Mucosa of stomach (tissue), 1 donor: Measurements from ENCODE around the gene TSPEAR.

ENCODE experiments used
- H3K27me3 ChIP-seq: one replicate; pipeline ENCODE4 v1.7.0; 2013; ENCODE audit warnings: mild to moderate bottlenecking, low read length; ENCODE audit not compliant: control insufficient read depth, insufficient read depth
- H3K36me3 ChIP-seq: one replicate; pipeline ENCODE4 v1.7.0; 2013; ENCODE audit warnings: low read length; ENCODE audit not compliant: control insufficient read depth, insufficient read depth
- H3K4me1 ChIP-seq: one replicate; pipeline ENCODE4 v1.7.0; 2013; ENCODE audit warnings: mild to moderate bottlenecking, low read length; ENCODE audit not compliant: control insufficient read depth, insufficient read depth
- H3K4me3 ChIP-seq: one replicate; pipeline ENCODE4 v1.7.0; 2013; ENCODE audit warnings: low read length
- H3K9ac ChIP-seq: one replicate; pipeline ENCODE4 v1.7.0; 2013; ENCODE audit warnings: mild to moderate bottlenecking, low read length, moderate library complexity
- H3K9me3 ChIP-seq: one replicate; pipeline ENCODE4 v1.7.0; 2013; ENCODE audit warnings: mild to moderate bottlenecking, low read length, moderate library complexity; ENCODE audit not compliant: control insufficient read depth
- donor health status: Pancreatic carcinoma.

TSPEAR gene

DNA sequence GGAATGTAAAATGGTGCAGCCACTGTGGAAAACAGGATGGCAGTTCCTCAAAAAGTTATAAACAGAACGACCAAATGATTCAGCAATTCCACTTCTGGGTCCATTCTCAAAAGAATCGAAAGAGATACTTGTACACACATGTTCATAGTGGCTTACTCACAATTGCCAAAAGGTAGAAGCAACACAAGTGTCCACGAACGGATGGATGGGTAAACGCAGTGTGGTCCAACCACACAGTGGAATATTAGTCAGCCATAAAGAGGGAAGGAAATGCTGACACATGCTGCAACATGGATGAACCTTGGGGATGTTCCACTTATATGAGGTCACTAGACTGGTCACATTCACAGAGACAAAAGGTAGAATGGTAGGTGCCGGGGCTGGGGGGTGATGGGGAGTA, 176.7 kb downstream of the TSPEAR start:
- no peaks in the 10 kb centered on the region for H3K9me3 ChIP-seq
- no peaks in the 10 kb centered on the region for H3K36me3 ChIP-seq
- no peak overlapping the region for H3K9ac ChIP-seq
- H3K4me1 ChIP-seq, result no peaks in the 10 kb centered on the region
- no peak overlapping the region for H3K4me3 ChIP-seq
- H3K27me3 ChIP-seq, result no peaks in the 10 kb centered on the region

DNA sequence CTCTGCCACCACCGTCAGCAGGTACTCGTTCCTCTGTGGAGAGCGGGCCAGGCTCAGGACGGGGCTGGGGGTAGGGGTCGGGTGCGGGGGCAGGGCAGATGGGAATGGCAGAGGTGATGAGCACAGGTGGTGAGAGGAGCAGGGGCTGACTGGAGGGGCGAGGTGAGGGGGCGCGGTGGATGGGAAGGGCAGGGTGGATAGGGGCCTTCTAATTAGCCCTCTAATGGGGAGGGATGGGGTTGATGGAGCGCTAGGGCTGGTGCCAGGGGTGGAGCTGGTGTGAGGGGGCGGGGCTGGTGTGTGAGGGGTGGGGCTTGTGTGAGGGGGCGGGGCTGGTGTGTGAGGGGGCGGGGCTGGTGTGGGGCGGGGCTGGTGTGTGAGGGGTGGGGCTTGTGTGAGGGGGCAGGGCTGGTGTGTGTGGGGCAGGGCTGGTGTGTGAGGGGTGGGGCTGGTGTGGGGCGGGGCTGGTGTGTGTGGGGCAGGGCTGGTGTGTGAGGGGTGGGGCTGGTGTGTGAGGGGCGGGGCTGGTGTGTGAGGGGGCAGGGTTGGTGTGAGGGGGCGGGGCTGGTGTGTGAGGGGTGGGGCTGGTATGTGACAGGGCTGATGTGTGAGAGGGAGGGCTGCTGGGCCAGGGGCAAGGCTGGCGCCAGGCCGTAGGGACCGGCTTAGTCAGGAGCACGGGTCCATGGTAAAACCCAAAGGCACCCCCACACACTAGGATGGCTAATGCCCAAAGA, 177.3 kb downstream of the TSPEAR start:
- Histone ChIP-seq H3K9me3 (no peaks in the 10 kb centered on the region), H3K4me1 (no peaks in the 10 kb centered on the region), H3K9ac (no peak overlapping the region), H3K4me3 (no peak overlapping the region), H3K27me3 (no peaks in the 10 kb centered on the region), H3K36me3 (no peaks in the 10 kb centered on the region)

DNA sequence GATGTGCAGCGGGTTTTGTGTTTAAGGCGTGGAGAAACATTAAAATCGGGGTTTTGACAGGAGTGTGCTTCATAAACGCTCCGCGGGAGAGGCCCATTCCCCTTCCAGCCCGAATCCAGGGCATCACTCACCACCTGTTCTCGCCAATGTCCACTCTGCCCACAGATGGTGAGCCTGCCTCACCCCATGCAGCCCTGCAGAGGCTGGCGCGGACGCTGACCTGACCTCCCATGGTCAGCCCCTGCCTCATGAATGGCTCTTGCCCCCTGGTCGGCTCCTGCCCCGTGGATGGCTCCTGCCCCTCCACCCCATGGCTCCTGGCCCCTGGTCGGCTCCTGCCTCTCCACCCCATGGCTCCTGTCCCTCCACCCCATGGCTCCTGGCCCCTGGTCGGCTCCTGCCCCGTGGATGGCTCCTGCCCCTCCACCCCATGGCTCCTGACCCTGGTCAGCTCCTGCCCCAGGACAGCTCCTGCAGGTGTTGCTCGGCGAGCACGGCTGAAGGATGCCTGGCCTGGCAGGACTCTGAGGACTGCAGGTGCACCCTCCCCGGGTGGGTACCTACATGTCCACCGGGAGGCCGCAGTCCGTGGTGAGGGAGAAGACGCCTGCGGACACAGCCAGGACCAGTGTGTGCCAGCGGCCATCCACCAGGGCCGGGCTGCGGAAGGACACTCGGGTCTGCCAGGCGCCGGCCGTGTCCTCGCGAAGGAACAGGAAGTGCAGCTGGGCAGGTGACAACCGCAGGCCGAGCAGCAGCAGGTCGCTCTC, 178.1 kb downstream of the TSPEAR start:
- Histone ChIP-seq H3K36me3 (no peaks in the 10 kb centered on the region), H3K4me3 (no peak overlapping the region), H3K4me1 (no peaks in the 10 kb centered on the region), H3K9ac (no peak overlapping the region), H3K27me3 (no peaks in the 10 kb centered on the region), H3K9me3 (no peaks in the 10 kb centered on the region)

DNA sequence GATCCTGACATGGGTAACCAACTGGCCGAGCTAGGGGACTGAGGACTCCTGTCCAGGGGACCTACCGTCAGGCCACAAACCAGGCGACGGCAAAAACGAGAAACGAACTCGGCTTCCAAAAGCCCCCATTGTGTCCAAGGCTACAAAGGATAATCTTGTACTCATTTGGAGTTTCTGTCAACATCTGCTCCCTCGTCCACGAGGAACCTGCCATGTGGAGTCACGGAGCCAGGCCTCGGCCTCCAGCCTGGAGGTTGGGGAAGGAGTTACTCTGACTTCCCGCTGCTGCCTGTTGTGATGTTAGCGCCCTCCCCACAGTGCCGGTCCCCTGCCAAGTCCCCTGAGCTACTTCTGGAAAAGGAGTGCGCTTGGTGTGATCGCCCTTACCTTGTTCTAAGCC, 178.7 kb downstream of the TSPEAR start:
- no peak overlapping the region for H3K4me3 ChIP-seq
- H3K4me1 ChIP-seq, result no peaks in the 10 kb centered on the region
- no peaks in the 10 kb centered on the region for H3K27me3 ChIP-seq
- H3K36me3 ChIP-seq, result no peaks in the 10 kb centered on the region
- no peaks in the 10 kb centered on the region for H3K9me3 ChIP-seq
- H3K9ac ChIP-seq, result no peak overlapping the region

DNA sequence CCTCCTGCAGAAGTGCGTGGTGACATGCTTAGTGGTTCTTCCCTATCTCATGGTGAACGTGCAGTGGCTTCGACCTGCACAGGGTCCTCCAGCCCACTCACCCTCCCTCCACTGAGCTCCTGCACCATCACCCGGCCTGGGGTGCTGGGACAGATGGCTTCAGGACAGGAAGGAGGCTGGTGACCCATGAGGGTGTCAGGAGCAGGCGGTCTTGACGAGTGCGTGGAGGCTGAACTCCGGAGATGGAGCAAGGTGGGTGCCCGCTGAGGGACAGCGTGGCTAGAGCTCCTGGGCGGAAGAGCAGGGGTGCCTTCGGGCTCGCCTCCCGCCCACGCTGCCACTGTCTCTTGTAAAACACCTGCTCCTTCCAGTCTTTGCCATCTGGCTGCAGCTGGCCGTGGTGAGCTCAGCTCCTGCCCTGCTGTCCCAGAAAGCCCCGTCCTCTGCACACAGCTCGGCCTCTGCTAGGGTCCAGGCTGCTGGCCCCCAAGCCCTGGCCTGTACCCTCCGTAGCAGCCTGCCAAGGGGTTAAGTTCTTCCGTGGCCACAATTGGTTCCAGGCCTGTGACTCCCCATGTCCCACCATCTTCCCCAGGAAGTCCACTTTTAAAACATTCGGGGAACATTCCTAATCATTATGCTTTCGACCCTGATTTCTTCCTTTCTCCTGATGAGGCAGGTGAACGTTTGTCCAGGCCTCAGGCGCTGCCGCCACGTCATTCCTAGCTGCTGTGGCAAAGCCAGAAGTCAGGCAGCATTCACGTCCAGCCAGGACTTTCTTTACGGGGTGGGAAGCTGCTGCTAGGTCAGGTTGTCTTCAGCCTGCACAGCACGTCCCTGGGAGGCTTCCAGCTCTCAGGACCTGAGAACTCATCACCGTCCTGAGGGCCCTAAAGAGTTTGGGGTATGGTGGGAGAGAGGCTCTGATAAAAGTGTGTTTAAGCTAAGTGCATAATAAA, 179.5 kb downstream of the TSPEAR start:
- Histone ChIP-seq H3K27me3 (no peaks in the 10 kb centered on the region), H3K9me3 (no peaks in the 10 kb centered on the region), H3K36me3 (no peaks in the 10 kb centered on the region), H3K4me1 (no peaks in the 10 kb centered on the region), H3K9ac (no peak overlapping the region), H3K4me3 (no peak overlapping the region)

DNA sequence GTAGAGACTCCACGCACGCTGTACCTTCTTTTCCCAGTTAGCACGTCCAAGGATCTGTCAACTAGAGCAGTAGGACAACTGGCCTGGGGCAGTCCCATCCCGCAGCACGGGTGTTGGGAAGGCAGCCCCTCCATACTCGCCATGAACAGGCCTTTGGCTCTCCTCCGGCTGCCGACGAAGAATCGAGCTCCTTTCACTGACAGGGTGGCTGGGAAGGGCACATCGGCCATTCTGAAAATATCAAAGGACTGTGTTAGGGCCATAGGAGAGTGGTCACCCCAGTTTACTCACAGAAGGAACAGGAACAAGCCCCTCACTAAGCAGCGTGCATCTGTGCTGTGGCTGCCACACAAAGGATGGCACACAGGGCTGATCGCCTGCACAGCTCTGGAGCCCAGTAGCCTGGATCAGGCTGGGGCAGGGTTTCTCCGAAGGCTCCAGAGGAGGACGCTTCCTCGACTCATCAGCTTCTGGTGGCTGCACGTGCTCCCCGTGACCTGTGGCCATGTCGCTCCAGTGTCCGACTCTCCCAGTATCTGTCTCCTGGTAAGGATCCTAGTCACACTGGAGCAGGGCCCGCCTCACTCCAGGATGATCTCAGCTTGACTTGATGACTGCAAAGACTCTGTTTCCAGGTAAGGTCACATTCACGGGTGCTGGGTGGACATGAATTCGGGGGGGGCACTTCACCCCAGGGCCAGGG, 180.3 kb downstream of the TSPEAR start:
- Histone ChIP-seq H3K36me3 (no peaks in the 10 kb centered on the region), H3K4me1 (no peaks in the 10 kb centered on the region), H3K9ac (no peak overlapping the region), H3K27me3 (no peaks in the 10 kb centered on the region), H3K4me3 (no peak overlapping the region), H3K9me3 (no peaks in the 10 kb centered on the region)

DNA sequence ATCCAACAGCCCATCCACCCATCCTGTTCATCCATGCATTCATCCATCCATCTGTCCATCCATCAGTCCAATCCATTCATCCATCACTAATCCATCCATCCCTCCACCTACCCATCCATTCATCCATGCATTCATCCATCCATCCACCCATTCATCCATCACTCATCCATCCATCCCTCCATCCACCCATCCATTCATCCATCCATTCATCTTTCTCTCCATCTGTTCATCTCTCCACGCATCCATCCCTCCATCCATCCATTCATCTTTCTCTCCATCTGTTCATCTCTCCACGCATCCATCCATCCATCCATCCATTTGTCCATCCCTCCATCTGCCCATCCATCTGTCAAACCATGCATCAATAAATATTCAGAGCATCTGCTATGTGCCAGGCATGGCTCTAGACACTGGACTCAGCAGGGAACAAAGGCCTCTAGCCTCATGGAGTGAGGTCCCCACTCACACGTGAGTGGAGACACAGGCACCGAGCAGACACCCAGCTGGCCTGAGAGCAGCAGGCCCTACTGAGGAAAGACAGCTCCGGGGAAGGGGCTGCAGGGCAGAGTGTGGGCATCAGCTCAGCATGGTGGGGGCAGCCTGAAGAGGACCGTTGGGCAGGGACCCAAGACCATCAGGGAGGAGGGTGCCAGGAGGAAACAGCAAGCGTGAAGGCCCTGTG, 181.0 kb downstream of the TSPEAR start:
- no peaks in the 10 kb centered on the region for H3K4me1 ChIP-seq
- no peaks in the 10 kb centered on the region for H3K9me3 ChIP-seq
- H3K9ac ChIP-seq, result no peak overlapping the region
- no peaks in the 10 kb centered on the region for H3K27me3 ChIP-seq
- H3K4me3 ChIP-seq, result no peak overlapping the region
- no peaks in the 10 kb centered on the region for H3K36me3 ChIP-seq

DNA sequence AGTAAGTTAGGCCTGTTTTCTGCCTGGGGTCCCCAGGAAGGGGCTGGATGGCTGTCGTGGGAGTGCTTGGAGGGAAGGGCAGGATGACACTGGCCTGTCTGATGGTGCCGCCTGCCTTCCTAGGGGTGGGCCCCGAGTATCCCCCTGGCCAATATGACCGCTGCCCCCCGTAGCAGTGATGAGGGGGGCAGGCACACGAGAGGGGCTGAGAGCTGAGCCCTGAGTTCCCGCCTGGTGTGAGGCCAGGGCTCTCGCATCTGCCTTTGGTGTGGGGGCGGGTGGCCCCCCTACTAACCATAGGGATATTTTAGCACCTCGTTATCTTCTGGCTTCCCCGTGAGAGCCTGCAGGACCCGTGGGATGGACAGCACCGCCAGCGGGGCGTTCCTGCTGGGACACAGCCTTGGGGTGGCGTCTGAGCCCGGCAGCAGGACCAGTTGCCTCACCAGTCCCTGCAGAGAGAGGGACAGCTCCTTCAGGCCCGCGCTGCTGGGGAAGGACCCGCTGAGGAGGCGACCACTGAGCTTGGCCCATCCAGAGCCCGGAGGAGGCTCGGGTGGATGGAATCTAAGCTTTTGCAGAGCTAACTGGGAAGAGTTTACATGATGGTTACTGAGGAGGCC, 181.8 kb downstream of the TSPEAR start:
- H3K9ac ChIP-seq, result no peak overlapping the region
- H3K9me3 ChIP-seq, result no peaks in the 10 kb centered on the region

DNA sequence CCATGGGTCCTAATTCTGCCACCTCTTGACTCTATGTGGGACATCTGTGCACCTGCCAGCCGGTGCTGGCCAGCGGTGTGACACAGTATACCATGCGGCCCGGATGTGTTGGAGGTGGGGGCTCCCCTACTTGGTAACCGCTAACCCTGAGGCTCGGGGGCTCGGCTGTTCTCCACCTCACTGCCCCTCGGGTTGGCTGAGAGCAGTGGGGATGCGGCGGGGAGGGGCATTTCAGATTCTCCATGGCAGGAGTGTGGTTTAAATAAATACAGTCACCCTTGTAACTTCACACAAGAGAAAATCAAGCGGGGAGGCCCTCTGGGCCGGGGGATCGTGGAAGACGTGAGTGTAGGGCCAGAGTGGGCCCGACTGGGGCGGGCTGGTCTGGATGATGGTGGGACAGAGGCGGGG, 182.4 kb downstream of the TSPEAR start:
- H3K27me3 ChIP-seq, result no peaks in the 10 kb centered on the region
- no peaks in the 10 kb centered on the region for H3K4me1 ChIP-seq
- no peak overlapping the region for H3K9ac ChIP-seq
- no peaks in the 10 kb centered on the region for H3K36me3 ChIP-seq
- no peak overlapping the region for H3K4me3 ChIP-seq
- no peaks in the 10 kb centered on the region for H3K9me3 ChIP-seq

More for the DNA sequence above, 181.8 kb downstream of the TSPEAR start:
- H3K4me1 ChIP-seq, result no peaks in the 10 kb centered on the region
- H3K36me3 ChIP-seq, result no peaks in the 10 kb centered on the region
- no peak overlapping the region for H3K4me3 ChIP-seq
- no peaks in the 10 kb centered on the region for H3K27me3 ChIP-seq

DNA sequence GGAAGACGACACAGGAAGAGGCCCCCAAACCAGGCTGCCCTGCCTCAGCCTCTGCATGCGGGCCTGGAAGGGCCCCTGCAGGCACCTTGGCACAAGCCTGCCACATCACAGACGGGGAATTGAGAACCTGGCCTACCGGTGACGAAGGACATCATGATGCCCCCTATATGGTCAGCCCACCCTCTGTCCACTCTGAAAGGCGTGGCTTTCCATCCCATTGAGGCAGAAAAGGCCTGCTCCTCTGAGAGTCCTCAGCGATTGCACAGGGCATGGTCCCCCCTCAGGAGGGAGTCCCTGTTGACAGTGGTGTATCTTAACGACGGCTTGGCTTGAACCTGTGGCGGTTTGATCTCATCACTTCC, 182.8 kb downstream of the TSPEAR start:
- no peak overlapping the region for H3K9ac ChIP-seq
- no peaks in the 10 kb centered on the region for H3K9me3 ChIP-seq
- H3K4me3 ChIP-seq, result no peak overlapping the region
- H3K4me1 ChIP-seq, result no peaks in the 10 kb centered on the region
- H3K36me3 ChIP-seq, result no peaks in the 10 kb centered on the region
- no peaks in the 10 kb centered on the region for H3K27me3 ChIP-seq
